GM12878 (cell line): ENCODE data around the gene ESRP2. TPM values are rescaled to one million over a fixed set of nuclear protein-coding genes. Genes with fewer than 3 reads are reported as not detected.
A peak's percentile ranks its signal among the peaks of the same experiment; 100 is the strongest.

Experiments
- ATAC-seq: fragments of 200-7000 bp; cut with Tn5 transposase; 3 replicates; pipeline ENCODE4 v1.9.1; 2020; ENCODE audit warnings: mild to moderate bottlenecking, moderate library complexity
- BruUV-seq: library from RNA; stranded (reverse); fragments of 400-500 nt; replicated peaks from 2 replicates; lab custom pipeline; 2021; lab: Mats Ljungman, UMichigan
- CTCF ChIA-PET: fragments of 300-600 bp; sonication (Branson Sonifier 250); formaldehyde crosslinking; extraction: SDS; loops from one replicate; lab custom pipeline; 2021; ENCODE audit warnings: inconsistent platforms; lab: Yijun Ruan, JAX
- POLR2A ChIA-PET: fragments of 350-600 bp; formaldehyde crosslinking; extraction: SDS; loops from one replicate; lab custom pipeline; 2021; ENCODE audit warnings: inconsistent platforms; lab: Charles Lee
- RAD21 ChIA-PET: fragments of 300-600 bp; sonication (Branson Sonifier 250); formaldehyde crosslinking; loops from one replicate; lab custom pipeline; 2023; ENCODE audit warnings: antibody characterized with exemption; ENCODE audit not compliant: unreplicated experiment; lab: Charles Lee
- SMC1A ChIA-PET: fragments of 300-600 bp; sonication (Branson Sonifier 250); formaldehyde crosslinking; loops from one replicate; lab custom pipeline; 2023; ENCODE audit not compliant: unreplicated experiment, uncharacterized antibody; lab: Charles Lee
- DNase-seq: peaks from one replicate; pipeline ENCODE4 v3.0.0-alpha.2; 2011; ENCODE audit warnings: low read depth, low spot score
- FAIRE-seq: peaks from 3 replicates; lab custom pipeline; 2011; peaks lifted over from hg19 to GRCh38; lab: Jason Lieb, UNC
- H2AFZ ChIP-seq: 2 replicates; pipeline ENCODE4 v1.6.0; 2011; ENCODE audit warnings: low read depth, low read length, control low read depth; ENCODE audit not compliant: control insufficient read depth
- H3K27ac ChIP-seq: 2 replicates; pipeline ENCODE4 v1.5.1; 2011; ENCODE audit warnings: control low read depth; ENCODE audit not compliant: control insufficient read depth, insufficient read depth
- H3K27me3 ChIP-seq, 2 experiments: replicated peaks in 1 of 2; 2 replicates each; pipeline versions ENCODE4 v1.6.0 to v1.6.1; 2011; ENCODE audit warnings: low read length in 1 of 2; ENCODE audit not compliant: control insufficient read depth in 2 of 2, insufficient read depth in 2 of 2
- H3K36me3 ChIP-seq, 2 experiments: 2 replicates each; pipeline ENCODE4 v1.5.1; 2011; ENCODE audit warnings: low read length in 1 of 2; ENCODE audit not compliant: control insufficient read depth in 2 of 2, insufficient read depth in 2 of 2
- H3K4me1 ChIP-seq: 2 replicates; pipeline ENCODE4 v1.6.1; 2011; ENCODE audit warnings: mild to moderate bottlenecking, low read length, moderate library complexity, mixed read lengths; ENCODE audit not compliant: control insufficient read depth, insufficient read depth
- H3K4me2 ChIP-seq: 2 replicates; pipeline ENCODE4 v1.6.0; 2011; ENCODE audit warnings: control low read depth; ENCODE audit not compliant: control insufficient read depth, insufficient read depth
- H3K4me3 ChIP-seq: fragments of 200-600 bp; sonication (generic); 2 replicates; pipeline ENCODE4 v1.5.1; 2016
- H3K79me2 ChIP-seq: 2 replicates; pipeline ENCODE4 v1.6.0; 2011; ENCODE audit warnings: low read length; ENCODE audit not compliant: control insufficient read depth, insufficient read depth
- H3K9ac ChIP-seq: 2 replicates; pipeline ENCODE4 v1.8.0; 2011; ENCODE audit warnings: low read length, control low read depth, mixed read lengths; ENCODE audit not compliant: control insufficient read depth, insufficient read depth
- H3K9me3 ChIP-seq: replicated peaks from 3 replicates; pipeline ENCODE4 v1.5.1; 2011; ENCODE audit warnings: mild to moderate bottlenecking, low read length; ENCODE audit not compliant: control insufficient read depth, insufficient read depth
- H4K20me1 ChIP-seq: 2 replicates; pipeline ENCODE4 v1.6.0; 2011; ENCODE audit not compliant: control insufficient read depth, insufficient read depth
- ASH2L ChIP-seq: fragments of 300-600, 200-600 bp; sonication (generic); IDR thresholded peaks from 2 replicates; pipeline ENCODE4 v1.6.1; 2017; ENCODE audit warnings: low read depth, mild to moderate bottlenecking, borderline replicate concordance
- CBX5 ChIP-seq: sonication (generic); IDR thresholded peaks from 2 replicates; pipeline ENCODE4 v1.6.1; 2016; ENCODE audit warnings: low read depth, moderate library complexity, mild to moderate bottlenecking, inconsistent platforms
- FOXM1 ChIP-seq: IDR thresholded peaks from 2 replicates; pipeline ENCODE4 v1.6.1; 2012; ENCODE audit warnings: low read depth, mild to moderate bottlenecking, inconsistent platforms, low read length, moderate library complexity
- HCFC1 ChIP-seq: fragments of 150-350 bp; IDR thresholded peaks from 2 replicates; pipeline ENCODE4 v1.6.1; 2014; ENCODE audit warnings: low read length
- NFYA ChIP-seq: IDR thresholded peaks from 2 replicates; pipeline ENCODE4 v1.6.1; 2011; ENCODE audit warnings: low read depth, mild to moderate bottlenecking, low read length, improper control_type of control experiment, borderline replicate concordance
- PKNOX1 ChIP-seq: fragments of 450-650 bp; IDR thresholded peaks from 2 replicates; pipeline ENCODE4 v1.6.1; 2016; ENCODE audit warnings: mild to moderate bottlenecking
- RAD21 ChIP-seq: IDR thresholded peaks from 2 replicates; pipeline ENCODE4 v1.6.1; 2011; ENCODE audit warnings: mild to moderate bottlenecking, low read depth, low read length, moderate library complexity; ENCODE audit not compliant: insufficient read depth
- REST ChIP-seq: IDR thresholded peaks from 2 replicates; pipeline ENCODE4 v1.6.1; 2012; ENCODE audit warnings: mild to moderate bottlenecking, low read depth, low read length
- SRF ChIP-seq, 2 experiments: IDR thresholded peaks; 2 replicates each; pipeline ENCODE4 v1.6.1; 2011; ENCODE audit warnings: low read depth in 2 of 2, low read length in 2 of 2, mild to moderate bottlenecking in 1 of 2, moderate library complexity in 1 of 2
- STAT3 ChIP-seq: IDR thresholded peaks from 2 replicates; pipeline ENCODE4 v1.6.1; 2011; ENCODE audit warnings: low read depth, low read length, improper control_type of control experiment
- TAF1 ChIP-seq: IDR thresholded peaks from 2 replicates; pipeline ENCODE4 v1.6.1; 2011; ENCODE audit warnings: mild to moderate bottlenecking, low read depth, low read length, borderline replicate concordance
- WGBS: methylation state at CpG from one replicate; pipeline ENCODE4 v1.1.6; 2016; ENCODE audit warnings: low lambda C conversion rate; ENCODE audit not compliant: insufficient replicate concordance, insufficient coverage; ENCODE audit errors: missing lambda C conversion rate; 5-methylcytosine and 5-hydroxymethylcytosine counted together
- in situ Hi-C: fragments of 300-500 bp; cut with MboI; formaldehyde crosslinking; loops from 9 replicates; pipeline ENCODE4 v1.14.3; 2018; ENCODE audit warnings: mixed read lengths
- intact Hi-C: fragments of 100-400 bp; cut with micrococcal nuclease; formaldehyde crosslinking; loops from one replicate; pipeline ENCODE4 v1.14.2; 2022; ENCODE audit not compliant: unreplicated experiment
- polyA plus RNA-seq, 11 experiments: library from polyadenylated mRNA; depleted of rRNA in 4 of 11; unstranded in 6 of 11; stranded (reverse) in 5 of 11; fragments of >200 nt; fragmentation: Nextera tagmentation in 4 of 11; fragmentation: Illumina TruSeq in 1 of 11; extraction: Ambion mirVana in 4 of 11; extraction: Trizol in 1 of 11; gene quantifications; 1 replicate in 1 of 11; 2 replicates in 10 of 11; pipeline versions ENCODE4 v1.2.1 to v1.2.3, GENCODE V29; 2011 to 2016; ENCODE audit warnings: inconsistent platforms in 2 of 11, missing spikeins in 2 of 11, low read depth in 1 of 11
- total RNA-seq, 4 experiments: library from RNA; depleted of rRNA in 3 of 4; stranded (reverse); fragments of >200 nt in 3 of 4; fragmentation: Illumina TruSeq in 1 of 4; extraction: Trizol in 1 of 4; gene quantifications; 2 replicates each; pipeline versions ENCODE4 v1.2.1 to v1.2.3, GENCODE V29; 2013 to 2021

ESRP2 gene
- total and polyA plus RNA-seq, 10 of the 15 experiments (the other 5 are each of a cell fraction or from before 2014, with no cell fraction given): 0.04 to 0.64 (median 0.08) TPM; not detected in 3

DNA sequence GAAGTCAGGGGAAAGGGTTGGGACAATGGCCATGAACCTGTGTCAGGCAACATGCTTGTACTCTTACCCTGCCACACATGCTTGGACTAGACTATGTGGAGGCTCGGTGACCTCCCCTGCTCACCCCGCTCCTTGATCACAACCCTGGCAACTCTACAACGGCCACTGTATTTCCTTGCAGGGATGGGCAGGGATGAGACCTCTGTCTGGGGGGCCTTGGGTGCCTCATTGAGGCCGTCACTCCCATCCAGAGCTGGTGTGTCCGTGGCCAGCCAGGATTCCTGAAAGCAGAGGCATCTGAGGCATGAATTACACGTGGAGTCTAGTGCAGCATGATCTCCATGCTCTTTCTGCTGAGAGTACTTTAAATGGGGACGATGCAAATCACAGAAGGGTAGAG, 10.2 kb upstream of the ESRP2 start:
- in situ Hi-C loops: no loop called here
- DNase-seq: no peak
- no TSS peak for BruUV-seq
- ChIA-PET SMC1A (interaction anchor here (2.0 to 2.5 kb wide), 2 partner anchors 16 to 82 kb away, joined by 7 to 9 read pairs; no protein-coding TSS in a partner anchor), POLR2A (interaction anchor here (0.9 to 1.6 kb wide), 2 partner anchors 16 to 39 kb away, joined by 5 to 7 read pairs; no protein-coding TSS in a partner anchor), CTCF (interaction anchor here (1.1 to 7.5 kb wide), 6 partner anchors 9 to 224 kb away, joined by 3 to 108 read pairs (median 4); partner anchors contain the start of gene SLC7A6), RAD21 (interaction anchor here (1.2 to 2.2 kb wide), 3 partner anchors 12 to 455 kb away, joined by 4 to 6 read pairs (median 4); no protein-coding TSS in a partner anchor)
- WGBS: 80% methylated on average over 7 of the region's 7 CpGs
- intact Hi-C loops: loop anchor here (5.0 kb wide), 1 partner anchor 596 kb away; the partner anchor contains the start of gene TANGO6
- H2AFZ ChIP-seq: no peak overlapping the region
- TF ChIP-seq STAT3 (no peak), FOXM1 (no peak), REST (no peak), ASH2L (no peak), TAF1 (no peak), RAD21 (no peak), PKNOX1 (no peak), SRF (IDR thresholded peaks at IDR 0.05; ENCODE audit: low read depth in 2 of 2, low read length in 2 of 2) (no peak), NFYA (no peak), CBX5 (no peak), HCFC1 (no peak)
- no peak for FAIRE-seq
- H3K27ac ChIP-seq: no peak overlapping the region
- H4K20me1 ChIP-seq: no peaks in the 10 kb centered on the region
- peaks cover 18% of the 10 kb centered on the region for H3K4me1 ChIP-seq
- H3K79me2 ChIP-seq: no peaks in the 10 kb centered on the region
- H3K4me3 ChIP-seq: peak overlapping the region; percentile 96
- 0 out of 4 replicates have a peak, but pooled peaks cover 0 to 3% of the 10 kb centered on the region in 2 experiments for H3K36me3 ChIP-seq
- no peak overlapping the region for H3K9ac ChIP-seq
- no peak for ATAC-seq
- no peaks in the 10 kb centered on the region for H3K9me3 ChIP-seq
- no peaks in the 10 kb centered on the region for H3K27me3 ChIP-seq
- H3K4me2 ChIP-seq: peak overlapping the region; percentile 77
